ENCODE measurements around the gene CHST11.

CHST11 gene

DNA sequence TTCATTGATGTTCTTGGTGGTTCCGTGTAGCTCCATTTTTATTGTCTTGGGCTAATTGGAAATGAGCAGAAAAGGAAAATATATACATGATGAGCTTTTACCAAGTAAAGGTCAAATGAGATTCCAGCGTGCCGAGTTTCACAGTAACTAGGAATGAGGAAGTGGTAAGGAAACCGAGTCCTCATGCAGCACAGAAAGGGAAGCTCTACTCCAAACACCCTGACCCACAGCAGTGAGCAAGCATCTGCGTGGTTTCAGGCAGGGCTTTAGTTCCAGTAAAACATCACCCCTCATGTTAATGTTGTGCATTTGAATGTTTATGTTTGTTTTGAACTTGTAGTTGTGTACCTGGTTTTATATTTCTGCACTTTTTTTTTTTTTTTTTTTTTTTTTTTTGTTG lies 293.3 kb downstream of the CHST11 start:
- Histone ChIP-seq H3K79me2 (ENCODE audit: insufficient read depth, low read length) (no peaks in the 10 kb centered on the region), H3K27ac (ENCODE audit: low read depth, low read length) (no peak overlapping the region), H3K36me3 (ENCODE audit: low read length) (no peaks in the 10 kb centered on the region)

DNA sequence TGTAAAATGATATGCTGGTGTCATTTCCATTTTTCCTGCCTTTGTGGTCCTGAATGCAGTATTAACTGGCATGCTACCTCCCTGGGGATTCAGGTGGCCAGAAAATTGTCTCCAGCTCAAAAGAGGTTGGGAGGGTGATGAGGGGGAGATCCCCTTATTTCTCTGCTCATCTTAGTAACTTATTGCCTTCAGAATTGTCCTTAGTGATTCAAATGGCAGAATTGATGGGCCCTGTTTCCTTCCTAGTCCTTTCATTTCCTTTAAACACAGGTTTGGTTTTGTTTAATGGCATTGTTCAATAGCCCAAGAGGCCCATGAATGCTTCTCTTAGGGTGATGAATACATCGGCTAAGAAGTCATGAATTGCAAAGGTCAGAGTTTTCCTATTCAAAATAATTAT lies 294.4 kb downstream of the CHST11 start:
- Histone ChIP-seq H3K27me3 (ENCODE audit: low read length) (no peaks in the 10 kb centered on the region), H3K9me3 (ENCODE audit: insufficient read depth, low read length) (no peaks in the 10 kb centered on the region), H3K4me3 (ENCODE audit: insufficient read depth, low read length, poor library complexity, severe bottlenecking) (no peak overlapping the region), H3K27ac (ENCODE audit: low read depth, low read length) (no peak overlapping the region), H3K9ac (ENCODE audit: low read length) (no peak overlapping the region), H2AFZ (ENCODE audit: low read depth, low read length, severe bottlenecking) (no peak overlapping the region), H3K36me3 (ENCODE audit: low read length) (no peaks in the 10 kb centered on the region), H3F3A (ENCODE audit: insufficient read depth) (no peaks in the 10 kb centered on the region), H4K20me1 (ENCODE audit: low read depth, low read length) (no peaks in the 10 kb centered on the region), H3K79me2 (ENCODE audit: insufficient read depth, low read length) (no peaks in the 10 kb centered on the region), H3K4me2 (ENCODE audit: low read depth, low read length, poor library complexity, severe bottlenecking) (no peak overlapping the region), H3K9me2 (replicated peaks; ENCODE audit: insufficient read depth, low read length) (no peaks in the 10 kb centered on the region)
- TF ChIP-seq, protein P1, sequence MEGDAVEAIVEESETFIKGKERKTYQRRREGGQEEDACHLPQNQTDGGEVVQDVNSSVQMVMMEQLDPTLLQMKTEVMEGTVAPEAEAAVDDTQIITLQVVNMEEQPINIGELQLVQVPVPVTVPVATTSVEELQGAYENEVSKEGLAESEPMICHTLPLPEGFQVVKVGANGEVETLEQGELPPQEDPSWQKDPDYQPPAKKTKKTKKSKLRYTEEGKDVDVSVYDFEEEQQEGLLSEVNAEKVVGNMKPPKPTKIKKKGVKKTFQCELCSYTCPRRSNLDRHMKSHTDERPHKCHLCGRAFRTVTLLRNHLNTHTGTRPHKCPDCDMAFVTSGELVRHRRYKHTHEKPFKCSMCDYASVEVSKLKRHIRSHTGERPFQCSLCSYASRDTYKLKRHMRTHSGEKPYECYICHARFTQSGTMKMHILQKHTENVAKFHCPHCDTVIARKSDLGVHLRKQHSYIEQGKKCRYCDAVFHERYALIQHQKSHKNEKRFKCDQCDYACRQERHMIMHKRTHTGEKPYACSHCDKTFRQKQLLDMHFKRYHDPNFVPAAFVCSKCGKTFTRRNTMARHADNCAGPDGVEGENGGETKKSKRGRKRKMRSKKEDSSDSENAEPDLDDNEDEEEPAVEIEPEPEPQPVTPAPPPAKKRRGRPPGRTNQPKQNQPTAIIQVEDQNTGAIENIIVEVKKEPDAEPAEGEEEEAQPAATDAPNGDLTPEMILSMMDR (IDR thresholded peaks at IDR 0.05; ENCODE audit: insufficient read depth, low read length, poor library complexity, severe bottlenecking), result no peak
- no peak for TF ChIP-seq EZH2phosphoT487 (conservative IDR thresholded peaks at IDR 0.05; ENCODE audit: low read length)

More for the DNA sequence above, 293.3 kb downstream of the CHST11 start:
- Histone ChIP-seq H3K9ac (ENCODE audit: low read length) (no peak overlapping the region), H2AFZ (ENCODE audit: low read depth, low read length, severe bottlenecking) (no peak overlapping the region), H3K9me3 (ENCODE audit: insufficient read depth, low read length) (no peaks in the 10 kb centered on the region), H3K4me2 (ENCODE audit: low read depth, low read length, poor library complexity, severe bottlenecking) (no peak overlapping the region), H3K4me3 (ENCODE audit: insufficient read depth, low read length, poor library complexity, severe bottlenecking) (no peak overlapping the region), H3K9me2 (replicated peaks; ENCODE audit: insufficient read depth, low read length) (no peaks in the 10 kb centered on the region), H3K27me3 (ENCODE audit: low read length) (no peaks in the 10 kb centered on the region), H4K20me1 (ENCODE audit: low read depth, low read length) (no peaks in the 10 kb centered on the region), H3F3A (ENCODE audit: insufficient read depth) (no peaks in the 10 kb centered on the region)
- TF ChIP-seq, protein P1 (IDR thresholded peaks at IDR 0.05; ENCODE audit: insufficient read depth, low read length, poor library complexity, severe bottlenecking), result no peak

DNA sequence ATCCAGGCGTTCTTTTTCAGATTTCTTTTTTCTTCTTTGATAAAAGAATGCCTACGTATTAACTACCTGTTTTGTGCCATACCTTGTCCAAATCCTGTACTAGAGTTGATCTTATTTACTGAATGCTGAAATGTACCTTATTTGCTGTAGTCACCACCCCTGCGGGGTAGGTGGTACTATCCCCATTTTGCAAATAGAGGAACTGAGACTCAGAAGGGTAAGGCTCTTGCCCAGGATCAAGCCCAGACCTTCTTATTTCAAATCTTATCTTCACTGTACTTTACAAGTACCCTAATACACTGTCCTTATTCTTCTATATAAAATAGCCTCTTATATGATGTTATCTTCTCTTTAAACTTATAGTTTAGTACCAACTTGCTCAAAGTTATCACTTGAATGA lies 294.8 kb downstream of the CHST11 start:
- H3K9me2 ChIP-seq (replicated peaks; ENCODE audit: insufficient read depth, low read length), result no peaks in the 10 kb centered on the region
- no peaks in the 10 kb centered on the region for H4K20me1 ChIP-seq (ENCODE audit: low read depth, low read length)
- no peaks in the 10 kb centered on the region for H3F3A ChIP-seq (ENCODE audit: insufficient read depth)
- H3K27ac ChIP-seq (ENCODE audit: low read depth, low read length), result no peak overlapping the region
- no peak overlapping the region for H3K9ac ChIP-seq (ENCODE audit: low read length)
- no peaks in the 10 kb centered on the region for H3K79me2 ChIP-seq (ENCODE audit: insufficient read depth, low read length)
- no peak overlapping the region for H2AFZ ChIP-seq (ENCODE audit: low read depth, low read length, severe bottlenecking)
- no peaks in the 10 kb centered on the region for H3K9me3 ChIP-seq (ENCODE audit: insufficient read depth, low read length)
- no peaks in the 10 kb centered on the region for H3K36me3 ChIP-seq (ENCODE audit: low read length)
- H3K4me2 ChIP-seq (ENCODE audit: low read depth, low read length, poor library complexity, severe bottlenecking), result no peak overlapping the region
- TF ChIP-seq EZH2phosphoT487 (conservative IDR thresholded peaks at IDR 0.05; ENCODE audit: low read length), result no peak
- TF ChIP-seq, protein P1 (IDR thresholded peaks at IDR 0.05; ENCODE audit: insufficient read depth, low read length, poor library complexity, severe bottlenecking), result no peak
- H3K4me3 ChIP-seq (ENCODE audit: insufficient read depth, low read length, poor library complexity, severe bottlenecking), result no peak overlapping the region
- no peaks in the 10 kb centered on the region for H3K27me3 ChIP-seq (ENCODE audit: low read length)

DNA sequence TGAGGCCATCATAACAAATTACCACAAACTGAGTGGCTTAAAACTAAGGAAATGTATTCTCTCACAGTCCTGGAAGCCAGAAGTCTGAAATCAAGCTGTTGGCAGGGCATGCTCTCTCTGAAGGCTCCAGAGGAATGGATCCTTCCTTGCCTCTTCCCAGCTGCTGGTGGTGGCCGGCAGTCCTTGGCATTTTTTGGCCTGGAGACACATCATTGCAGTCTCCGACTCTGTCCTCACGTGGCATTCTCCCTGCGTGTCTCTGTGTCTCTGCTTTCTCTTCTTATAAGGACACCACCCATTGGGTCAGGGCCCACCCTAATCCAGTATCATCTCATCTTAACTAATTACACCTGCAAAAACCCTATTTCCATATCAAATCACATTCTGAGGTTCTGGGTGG lies 295.3 kb downstream of the CHST11 start:
- Histone ChIP-seq H3K79me2 (ENCODE audit: insufficient read depth, low read length) (no peaks in the 10 kb centered on the region), H3K27ac (ENCODE audit: low read depth, low read length) (no peak overlapping the region), H3K36me3 (ENCODE audit: low read length) (no peaks in the 10 kb centered on the region), H2AFZ (ENCODE audit: low read depth, low read length, severe bottlenecking) (no peak overlapping the region), H4K20me1 (ENCODE audit: low read depth, low read length) (no peaks in the 10 kb centered on the region), H3K9me3 (ENCODE audit: insufficient read depth, low read length) (no peaks in the 10 kb centered on the region), H3K9me2 (replicated peaks; ENCODE audit: insufficient read depth, low read length) (no peaks in the 10 kb centered on the region), H3K27me3 (ENCODE audit: low read length) (no peaks in the 10 kb centered on the region), H3K9ac (ENCODE audit: low read length) (no peak overlapping the region), H3K4me2 (ENCODE audit: low read depth, low read length, poor library complexity, severe bottlenecking) (no peak overlapping the region), H3K4me3 (ENCODE audit: insufficient read depth, low read length, poor library complexity, severe bottlenecking) (no peak overlapping the region), H3F3A (ENCODE audit: insufficient read depth) (no peaks in the 10 kb centered on the region)
- TF ChIP-seq, protein P1 (IDR thresholded peaks at IDR 0.05; ENCODE audit: insufficient read depth, low read length, poor library complexity, severe bottlenecking), result no peak
- TF ChIP-seq EZH2phosphoT487 (conservative IDR thresholded peaks at IDR 0.05; ENCODE audit: low read length), result no peak
